MG63 (cell line): Measurements from ENCODE around the gene POLD4. TPM values are rescaled to one million over a fixed set of nuclear protein-coding genes. Genes with fewer than 3 reads are reported as not detected.
"Not testable (repeated sequence)": the region's sequence is repeated elsewhere in the genome, so short reads cannot be mapped to it uniquely, and the experiment has no call there.

Source experiments
- DNase-seq: peaks from one replicate; pipeline ENCODE4 v3.0.0-alpha.2; 2020
- H3K27me3 ChIP-seq: fragments of 250-450 bp; sonication (Bioruptor Pico); 2 replicates; pipeline ENCODE4 v1.5.1; 2020; ENCODE audit warnings: mild to moderate bottlenecking, moderate library complexity
- H3K36me3 ChIP-seq: fragments of 250-450 bp; sonication (Bioruptor Pico); 2 replicates; pipeline ENCODE4 v1.5.1; 2020; ENCODE audit warnings: mild to moderate bottlenecking, moderate library complexity
- H3K4me3 ChIP-seq: fragments of 250-450 bp; sonication (Bioruptor Pico); 2 replicates; pipeline ENCODE4 v1.5.1; 2020; ENCODE audit warnings: mild to moderate bottlenecking, moderate library complexity
- H3K9me3 ChIP-seq: fragments of 250-450 bp; sonication (Bioruptor Pico); 2 replicates; pipeline ENCODE4 v1.5.1; 2020; ENCODE audit warnings: mild to moderate bottlenecking, moderate library complexity
- total RNA-seq: library from RNA; depleted of rRNA; stranded (reverse); fragments of >200 nt; shearing (Covaris generic); gene quantifications from 2 replicates; pipeline ENCODE4 v1.2.3, GENCODE V29; 2014; ENCODE audit warnings: low replicate concordance

POLD4 gene
- total RNA-seq, 1 experiment from 2014 or later = 17.3 TPM

DNA sequence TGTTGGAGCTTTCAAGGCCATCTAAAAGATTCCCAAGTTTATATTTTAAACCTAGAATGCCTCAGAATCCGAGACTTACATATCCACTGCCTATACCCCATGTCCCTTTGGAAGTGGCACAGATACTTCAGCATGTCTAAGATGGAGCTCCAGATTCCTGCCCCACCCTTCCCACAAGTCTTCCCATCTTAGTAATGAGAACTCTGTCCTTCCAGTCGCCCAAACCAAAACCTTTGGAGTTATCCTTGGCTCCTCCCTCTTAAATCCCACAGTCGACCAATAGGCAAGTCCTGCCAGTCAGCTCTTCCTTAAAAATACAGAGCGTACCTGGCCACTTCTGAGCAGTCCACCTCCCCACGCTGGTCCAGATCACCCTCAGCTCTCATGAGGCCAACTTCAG is 4.3 kb downstream of the POLD4 start:
- no peaks in the 10 kb centered on the region for H3K9me3 ChIP-seq
- DNase-seq = no peak
- H3K36me3 ChIP-seq = peaks cover 8% of the 10 kb centered on the region
- H3K4me3 ChIP-seq = no peak overlapping the region
- H3K27me3 ChIP-seq = no peaks in the 10 kb centered on the region

DNA sequence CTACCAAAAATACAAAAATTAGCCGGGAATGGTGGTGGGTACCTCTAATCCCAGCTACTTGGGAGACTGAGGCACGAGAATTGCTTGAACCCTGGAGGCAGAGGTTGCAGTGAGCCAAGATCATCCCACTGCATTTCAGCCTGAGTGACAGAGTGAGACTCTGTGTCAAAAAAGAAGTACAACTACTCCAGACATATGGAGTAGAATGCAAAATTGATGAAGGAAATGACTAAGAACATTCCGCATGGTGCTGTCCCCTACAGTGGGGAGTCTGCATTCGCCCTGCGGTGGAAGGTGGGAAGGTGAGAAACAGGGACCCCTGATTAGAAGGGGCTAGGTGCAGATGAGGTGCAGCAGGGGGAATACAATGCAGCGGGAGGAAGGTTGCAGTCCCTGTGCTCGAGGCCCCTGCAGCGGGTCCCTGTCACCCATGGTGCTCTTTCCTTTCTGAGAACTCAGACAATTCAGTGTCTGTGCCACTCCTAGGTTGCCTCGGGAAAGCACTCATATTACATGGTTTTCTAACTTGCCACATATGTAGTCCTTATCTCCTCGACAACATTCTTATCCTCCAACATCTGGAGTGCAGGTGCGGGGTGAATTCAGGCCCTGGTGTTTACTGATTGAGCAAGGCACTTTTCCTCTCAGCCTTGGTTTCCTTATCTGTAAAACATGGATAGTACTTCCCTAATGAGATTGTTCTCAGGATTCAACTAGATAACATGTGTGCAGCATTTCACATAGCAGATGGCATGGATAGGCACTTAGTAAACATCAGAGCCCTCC is 5.2 kb downstream of the POLD4 start:
- H3K4me3 ChIP-seq = no peak overlapping the region
- H3K36me3 ChIP-seq = peaks cover 8% of the 10 kb centered on the region
- no peak for DNase-seq
- no peaks in the 10 kb centered on the region for H3K9me3 ChIP-seq
- H3K27me3 ChIP-seq = no peaks in the 10 kb centered on the region

DNA sequence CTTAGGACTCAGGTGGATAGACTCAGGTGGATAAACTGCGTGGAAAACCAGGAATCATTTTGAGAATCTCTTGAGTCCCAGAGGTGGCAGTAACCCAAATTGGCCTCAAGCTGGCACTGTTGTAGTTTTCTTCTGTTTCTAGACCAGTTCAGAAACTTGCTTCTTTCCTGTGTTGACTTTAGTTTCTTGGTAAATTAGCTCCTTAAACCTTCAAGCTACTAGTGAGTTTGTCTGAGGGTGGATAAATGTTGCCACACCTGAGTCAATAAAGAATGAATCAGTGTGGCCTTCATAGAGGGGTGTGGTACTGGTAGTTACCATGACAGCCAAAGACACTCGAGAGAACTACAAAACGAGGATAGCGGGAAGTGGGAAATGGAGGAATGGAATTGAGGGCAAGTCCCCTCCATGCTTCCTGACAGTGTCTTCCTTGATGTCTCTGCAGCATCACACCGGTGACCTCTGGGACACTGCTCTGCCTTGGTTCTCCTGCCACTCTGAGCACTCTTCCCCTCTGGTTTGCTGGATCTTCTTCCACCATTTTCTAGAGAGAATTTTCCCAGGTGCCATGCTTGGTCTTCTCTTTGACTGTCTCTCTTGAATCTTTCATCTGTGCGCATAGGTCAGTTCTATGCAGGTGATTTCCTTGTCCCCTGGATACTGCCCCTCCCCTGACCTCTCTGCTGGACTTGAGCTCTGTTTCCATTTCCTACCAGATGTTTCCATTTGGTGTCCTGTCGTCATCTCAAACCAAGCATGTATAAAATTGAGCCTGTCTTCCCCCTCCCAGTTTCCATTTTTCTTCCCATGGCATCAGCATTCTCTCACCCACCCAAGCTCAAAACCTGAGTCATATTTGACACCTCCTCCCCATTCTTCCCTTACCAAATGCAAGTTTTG is 7.2 kb downstream of the POLD4 start:
- Histone ChIP-seq H3K4me3 (no peak overlapping the region), H3K27me3 (no peaks in the 10 kb centered on the region), H3K9me3 (peaks cover 3% of the 10 kb centered on the region; the same call in 1 of the 2 replicates), H3K36me3 (peaks cover 3% of the 10 kb centered on the region; the same call in 1 of the 2 replicates)
- peak; percentile 32 for DNase-seq

DNA sequence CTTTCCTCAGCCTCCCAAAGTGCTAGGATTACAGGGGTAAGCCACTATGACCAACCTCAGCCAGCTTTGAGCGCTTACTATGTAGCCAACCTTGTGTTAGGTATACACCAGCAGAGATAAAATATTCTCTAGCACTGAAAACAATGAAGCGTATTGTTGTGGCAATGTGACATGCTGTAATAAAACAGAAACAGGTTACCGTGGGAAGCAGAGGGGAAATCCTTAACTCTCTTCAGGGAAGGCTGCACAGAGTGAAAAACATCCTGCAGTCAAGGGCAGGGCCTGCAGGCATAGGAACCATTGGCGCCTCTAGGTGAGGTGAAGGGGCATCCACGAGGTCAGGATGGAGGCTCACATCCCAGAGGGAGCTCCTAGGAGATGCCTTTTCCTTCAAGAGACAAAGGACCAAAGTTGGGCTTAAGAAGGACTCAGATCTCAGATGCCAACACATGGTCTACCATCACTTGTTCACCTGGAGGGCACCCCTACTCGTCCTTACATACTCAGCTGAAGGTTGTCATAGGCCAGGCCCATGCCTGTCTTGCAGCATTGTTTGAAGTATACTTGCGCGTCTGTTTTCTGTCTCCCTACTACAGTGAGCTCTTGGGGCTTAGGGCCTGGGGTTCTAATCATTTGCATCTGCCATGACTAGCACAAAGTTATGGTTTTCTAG is 8.0 kb downstream of the POLD4 start:
- DNase-seq = no peak
- Histone ChIP-seq H3K36me3 (no peaks in the 10 kb centered on the region), H3K4me3 (no peak overlapping the region), H3K9me3 (peaks cover 3% of the 10 kb centered on the region; the same call in 1 of the 2 replicates), H3K27me3 (no peaks in the 10 kb centered on the region)

DNA sequence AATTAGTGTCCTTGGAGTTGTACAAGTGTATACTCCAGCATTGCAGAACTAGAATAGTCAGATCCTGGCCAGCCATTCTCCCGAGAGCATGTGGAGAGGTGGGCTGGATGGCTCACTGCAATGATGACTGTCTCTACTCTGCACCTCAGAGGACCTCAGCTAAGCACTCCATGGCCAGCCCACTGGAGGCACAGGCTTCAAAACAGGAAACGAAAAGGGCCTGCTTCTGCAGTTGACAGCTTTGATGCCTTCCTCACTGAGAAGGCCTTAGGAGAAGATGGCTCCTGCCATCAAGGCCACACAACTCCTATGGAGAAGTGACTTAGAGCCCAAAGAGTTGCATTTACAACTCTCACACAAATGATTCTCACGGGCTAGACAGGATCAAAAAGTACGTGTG is 9.1 kb downstream of the POLD4 start:
- H3K27me3 ChIP-seq = no peaks in the 10 kb centered on the region
- no peak overlapping the region for H3K4me3 ChIP-seq
- H3K36me3 ChIP-seq = no peaks in the 10 kb centered on the region

DNA sequence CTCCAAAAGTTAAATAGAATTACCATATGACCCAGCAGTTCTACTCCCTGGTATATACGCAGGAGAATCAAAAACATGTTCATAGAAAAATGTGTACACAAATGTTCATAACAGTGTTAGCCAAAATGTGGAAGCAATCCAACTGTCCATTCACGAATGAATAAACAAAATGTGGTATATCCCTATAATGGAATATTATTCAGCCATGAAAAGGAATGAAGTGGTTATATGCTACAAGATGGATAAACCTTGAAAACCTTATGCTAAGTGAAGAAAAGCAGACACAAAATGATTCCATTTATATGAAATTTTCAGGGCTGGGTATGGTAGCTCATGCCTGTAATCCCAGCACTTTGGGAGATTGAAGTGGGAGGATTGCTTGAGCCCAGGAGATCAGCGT is 16.1 kb downstream of the POLD4 start:
- Histone ChIP-seq H3K9me3 (peaks cover 3% of the 10 kb centered on the region), H3K4me3 (no peak overlapping the region), H3K27me3 (no peaks in the 10 kb centered on the region), H3K36me3 (no peaks in the 10 kb centered on the region)
- DNase-seq = no peak

More for the DNA sequence above, 9.1 kb downstream of the POLD4 start:
- peaks cover 3% of the 10 kb centered on the region; the same call in 1 of the 2 replicates for H3K9me3 ChIP-seq
- no peak for DNase-seq

DNA sequence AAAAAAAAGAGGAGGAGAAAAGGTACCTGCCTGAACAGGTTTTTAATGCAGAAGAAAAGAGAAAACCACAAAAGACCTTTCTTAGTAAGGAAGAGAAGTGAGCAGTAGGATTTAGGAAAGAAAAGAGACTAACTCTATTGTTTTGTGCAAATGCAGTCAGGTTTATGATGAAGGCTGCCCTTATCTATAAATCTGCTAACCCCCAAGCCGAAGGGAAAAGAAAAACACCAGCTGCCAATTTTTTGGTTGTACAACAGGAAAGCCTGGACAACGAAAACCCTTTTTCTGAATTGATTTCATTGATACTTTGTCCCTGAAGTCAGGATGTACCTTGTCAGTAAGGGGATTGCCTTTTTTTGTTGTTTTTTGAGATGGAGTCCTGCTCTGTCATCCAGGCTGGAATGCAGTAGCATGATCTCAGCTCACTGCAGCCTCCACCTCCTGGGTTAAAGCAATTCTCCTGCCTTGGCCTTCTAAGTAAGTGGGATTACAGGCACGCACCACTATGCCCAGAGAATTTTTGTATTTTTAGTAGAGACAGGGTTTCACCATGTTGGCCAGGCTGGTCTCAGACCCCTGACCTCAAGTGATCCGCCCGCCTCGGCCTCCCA is 21.2 kb downstream of the POLD4 start:
- Histone ChIP-seq H3K36me3 (no peaks in the 10 kb centered on the region; the same call in 1 of the 2 replicates), H3K9me3 (peaks cover under 1% of the 10 kb centered on the region; the same call in 1 of the 2 replicates), H3K27me3 (no peaks in the 10 kb centered on the region), H3K4me3 (no peak overlapping the region)
- no peak for DNase-seq

DNA sequence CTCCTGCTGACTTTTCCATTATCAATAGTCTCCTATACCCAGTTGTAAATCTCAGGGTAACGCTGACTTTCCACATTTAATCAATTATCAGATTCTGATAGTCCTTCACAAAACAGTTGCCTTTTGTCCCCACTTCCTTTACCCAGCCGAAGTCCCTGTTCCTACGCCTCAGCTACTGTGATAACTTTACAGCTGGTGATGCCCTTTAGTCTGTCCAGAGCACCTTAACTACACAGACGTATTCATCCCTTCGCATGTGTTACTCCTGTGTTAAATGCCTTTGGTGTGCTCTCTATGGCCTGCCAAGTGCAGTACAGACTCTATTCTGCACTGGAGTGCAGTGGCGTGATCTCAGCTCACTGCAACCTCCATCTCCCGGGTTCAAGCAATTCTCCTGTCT is 29.8 kb downstream of the POLD4 start:
- H3K4me3 ChIP-seq = no peak overlapping the region
- DNase-seq = no peak
- no peaks in the 10 kb centered on the region for H3K27me3 ChIP-seq
- no peaks in the 10 kb centered on the region for H3K9me3 ChIP-seq
- H3K36me3 ChIP-seq = no peaks in the 10 kb centered on the region

DNA sequence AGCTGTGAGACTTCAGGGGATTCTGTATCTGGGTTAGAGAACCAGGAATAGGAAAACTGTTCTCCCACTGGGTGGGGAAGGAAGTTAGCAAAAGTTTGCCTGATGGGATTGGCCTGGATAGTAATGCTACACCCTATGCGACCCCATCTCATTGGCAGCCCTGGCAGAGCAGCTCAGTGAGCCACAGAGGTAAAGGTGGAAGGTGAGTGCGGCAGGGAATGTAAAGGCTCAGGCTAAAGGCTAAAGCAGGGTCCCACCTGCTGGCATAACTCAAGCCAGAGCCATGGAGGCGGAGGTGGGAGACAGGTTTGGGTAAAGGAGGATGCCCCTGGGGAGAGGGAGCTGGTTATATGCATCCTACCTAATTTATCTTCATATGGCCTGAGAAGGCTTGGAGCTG is 31.3 kb downstream of the POLD4 start:
- no peak for DNase-seq
- Histone ChIP-seq H3K36me3 (no peaks in the 10 kb centered on the region), H3K27me3 (no peaks in the 10 kb centered on the region), H3K4me3 (no peak overlapping the region), H3K9me3 (no peaks in the 10 kb centered on the region)

DNA sequence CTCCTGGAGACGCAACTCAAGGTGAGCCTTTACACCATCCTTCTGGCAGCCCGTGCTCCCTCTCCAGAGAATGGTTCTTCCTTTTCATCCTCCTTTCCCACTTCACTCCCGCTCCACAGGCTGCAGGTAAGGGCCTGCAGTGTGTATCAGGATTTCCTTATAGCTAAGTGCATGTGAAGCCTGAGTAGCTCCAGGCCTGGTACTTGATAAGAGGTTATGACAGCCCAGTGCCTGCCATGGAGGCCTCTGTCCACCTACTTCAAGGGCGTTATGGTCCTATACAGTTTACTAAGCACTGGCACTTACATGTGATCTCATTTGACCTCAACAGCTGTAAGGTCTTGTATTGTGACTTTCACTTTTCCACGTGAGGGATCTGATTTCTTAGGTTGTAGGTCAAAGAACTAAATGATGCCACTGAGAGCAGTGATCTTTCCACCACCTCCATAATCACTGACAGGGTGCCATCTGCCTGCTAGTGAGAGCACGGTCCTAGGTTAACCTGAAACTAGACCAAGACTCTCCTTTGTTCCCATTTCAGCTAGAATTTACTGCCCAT is 32.0 kb downstream of the POLD4 start:
- Histone ChIP-seq H3K9me3 (no peaks in the 10 kb centered on the region), H3K4me3 (no peak overlapping the region), H3K36me3 (no peaks in the 10 kb centered on the region), H3K27me3 (no peaks in the 10 kb centered on the region)
- DNase-seq = no peak

DNA sequence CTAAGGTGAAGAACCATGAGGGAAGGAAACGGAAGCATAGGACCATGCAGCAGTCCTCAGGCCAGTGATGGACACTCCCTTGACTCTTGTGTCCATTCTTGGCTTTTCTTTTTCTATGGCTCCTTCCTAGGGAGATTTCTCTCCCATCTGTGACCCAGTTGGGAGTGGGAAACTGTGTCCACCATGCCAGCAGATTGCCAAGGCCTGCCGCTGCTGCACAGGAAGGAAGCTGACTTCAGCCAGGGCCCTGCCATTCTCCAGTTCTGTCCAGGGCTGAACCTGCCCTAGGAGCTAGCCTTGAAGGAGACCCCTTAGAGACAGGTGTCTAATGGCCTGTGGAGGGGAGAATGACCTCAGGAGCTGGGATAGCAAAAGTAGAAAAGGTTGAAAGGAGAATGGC is 32.7 kb downstream of the POLD4 start:
- DNase-seq = no peak
- Histone ChIP-seq H3K4me3 (no peak overlapping the region), H3K36me3 (no peaks in the 10 kb centered on the region), H3K27me3 (no peaks in the 10 kb centered on the region), H3K9me3 (no peaks in the 10 kb centered on the region)

DNA sequence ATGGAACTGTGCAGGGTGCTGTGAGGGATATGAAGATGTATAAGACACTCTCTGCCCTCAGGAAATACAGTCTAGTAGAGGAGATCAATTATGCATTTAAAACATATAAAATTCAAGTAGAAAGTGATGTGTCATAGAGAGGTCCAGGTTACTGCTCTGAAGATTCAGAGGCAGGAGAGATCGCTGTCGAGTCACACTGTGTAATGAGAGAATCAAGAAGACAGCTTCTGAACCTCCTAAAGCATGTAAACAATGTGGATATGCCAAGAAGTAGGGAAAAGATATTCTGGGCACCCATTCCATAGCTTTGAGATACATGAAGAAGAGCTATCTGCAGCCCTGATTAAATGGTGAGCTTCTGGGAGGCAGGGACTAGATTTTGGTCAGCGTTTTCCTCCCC is 33.3 kb downstream of the POLD4 start:
- H3K27me3 ChIP-seq = no peaks in the 10 kb centered on the region
- H3K4me3 ChIP-seq = no peak overlapping the region
- no peaks in the 10 kb centered on the region for H3K36me3 ChIP-seq
- H3K9me3 ChIP-seq = no peaks in the 10 kb centered on the region
- DNase-seq = no peak

DNA sequence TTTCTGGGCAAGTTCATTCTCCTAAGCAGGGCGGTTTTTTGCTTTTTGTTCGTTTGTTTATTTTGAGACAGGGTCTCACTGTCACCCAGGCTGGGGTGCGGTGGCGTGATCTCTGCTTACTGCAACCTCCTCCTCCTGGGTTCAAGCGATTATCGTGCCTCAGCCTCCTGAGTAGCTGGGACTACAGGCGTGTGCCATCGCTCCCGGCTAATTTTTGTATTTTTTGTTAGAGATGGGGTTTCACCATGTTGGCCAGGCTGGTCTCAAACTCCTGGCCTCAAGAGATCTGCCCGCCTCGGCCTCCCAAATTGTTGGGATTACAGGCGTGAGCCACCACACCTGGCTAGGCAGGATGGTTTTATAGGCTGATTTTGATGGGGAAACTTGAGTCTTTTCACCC is 34.5 kb downstream of the POLD4 start:
- H3K4me3 ChIP-seq, DNase-seq, H3K36me3 ChIP-seq: not testable (repeated sequence)

DNA sequence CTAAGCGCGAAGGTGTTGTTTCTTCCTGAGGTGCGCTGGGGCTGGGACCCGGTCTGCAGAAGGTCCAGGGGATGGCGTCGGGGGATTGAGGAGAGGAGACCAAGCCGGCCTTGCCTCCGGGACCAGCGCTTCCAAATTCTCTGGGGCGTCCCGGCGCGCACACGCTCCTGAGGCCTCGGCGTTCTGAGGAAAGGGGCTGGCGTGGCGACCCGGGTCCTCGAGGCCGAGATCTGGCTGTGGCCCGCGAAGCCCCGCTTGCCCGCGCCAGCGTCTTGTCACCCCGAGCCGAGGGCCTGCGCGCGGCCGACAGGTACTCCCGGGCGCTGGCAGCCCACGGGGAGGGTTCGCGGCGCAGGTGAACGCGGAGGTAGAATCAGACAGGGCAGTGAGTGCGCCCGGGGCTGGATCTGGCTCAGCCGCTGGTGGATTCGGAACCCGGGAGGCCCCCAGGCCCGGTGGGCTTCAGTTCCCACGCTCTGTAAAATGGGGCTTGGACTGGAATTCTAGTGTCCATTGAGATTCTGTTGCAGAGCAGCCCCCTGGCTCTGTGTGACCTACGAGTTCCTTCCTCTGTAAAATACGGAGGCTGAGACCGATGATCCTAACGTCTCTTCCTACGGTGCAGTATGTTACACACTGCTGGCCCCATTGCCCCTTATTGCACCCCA is 35.3 kb downstream of the POLD4 start:
- Histone ChIP-seq H3K9me3 (no peaks in the 10 kb centered on the region), H3K27me3 (no peaks in the 10 kb centered on the region), H3K4me3 (peak overlapping the region; percentile 65), H3K36me3 (no peaks in the 10 kb centered on the region)
- no peak for DNase-seq

More for the DNA sequence above, 34.5 kb downstream of the POLD4 start:
- not testable (repeated sequence) for H3K9me3 ChIP-seq, H3K27me3 ChIP-seq

DNA sequence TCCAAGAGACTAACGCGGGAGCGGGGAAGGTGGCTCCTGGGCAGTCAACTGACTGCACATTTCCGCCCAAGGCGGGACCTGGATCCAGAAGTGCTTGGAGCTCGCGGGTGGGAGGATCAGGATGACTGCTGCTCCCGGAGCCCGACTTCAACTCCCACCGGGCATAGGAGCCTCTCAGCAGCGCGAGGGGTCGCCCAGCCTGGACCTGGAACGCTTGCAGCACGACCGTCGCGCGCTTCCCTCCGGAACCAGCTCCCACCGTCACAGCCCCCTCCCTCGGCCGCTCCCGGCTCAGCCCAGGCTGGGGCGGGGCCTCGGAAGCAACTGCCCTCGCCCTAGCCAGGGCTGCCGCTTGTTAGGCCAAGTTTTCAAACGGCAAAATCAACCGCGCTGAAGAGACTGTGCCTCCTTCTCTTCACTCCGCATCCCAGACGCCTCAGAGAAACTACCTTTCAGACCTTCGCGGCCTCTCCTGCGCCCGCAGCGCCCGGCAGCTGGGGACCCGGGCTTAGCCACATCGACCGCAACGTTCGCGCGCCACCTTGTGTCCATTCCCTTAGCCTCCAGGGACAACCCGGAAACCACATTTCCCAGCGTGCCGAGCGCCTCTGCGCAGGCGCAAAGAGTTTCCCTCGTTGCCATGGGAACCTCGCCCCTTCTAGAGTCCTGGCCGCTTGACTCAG is 36.0 kb downstream of the POLD4 start:
- Histone ChIP-seq H3K36me3 (no peaks in the 10 kb centered on the region), H3K4me3 (peak overlapping the region; percentile 65), H3K9me3 (no peaks in the 10 kb centered on the region), H3K27me3 (no peaks in the 10 kb centered on the region)
- DNase-seq = peak; percentile 91
